Measurements from ENCODE around the gene INKA1. TPM values are rescaled to one million over a fixed set of nuclear protein-coding genes. Genes with fewer than 3 reads are reported as not detected.

The INKA1 gene
- polyA plus RNA-seq, 1 experiment, result 1.9 TPM

DNA sequence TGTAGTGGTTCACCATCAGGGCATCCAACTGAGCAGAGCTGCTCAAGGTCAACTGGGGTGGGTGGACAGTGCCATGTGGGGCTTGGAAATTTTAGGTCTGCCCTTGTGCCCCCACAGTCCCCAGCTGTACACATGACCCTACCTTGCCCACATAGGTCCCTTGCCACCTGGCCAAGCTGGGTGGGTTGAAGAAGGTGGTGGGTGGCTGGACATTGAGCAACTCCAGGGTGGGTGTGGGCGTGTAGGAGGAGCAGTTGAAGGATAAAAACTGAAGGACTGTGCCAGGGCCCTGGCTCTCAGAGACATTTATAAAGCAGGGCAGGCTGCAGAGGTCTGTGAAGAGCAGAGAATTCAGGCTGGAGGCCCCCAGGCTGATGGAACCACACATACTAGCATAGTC, 4.0 kb upstream of the INKA1 start:
- CTCF ChIA-PET, result interaction anchor here (10.5 kb wide), 1 partner anchor 39 kb away, joined by 182 read pairs; no protein-coding TSS in a partner anchor
- TF ChIP-seq, protein P1, sequence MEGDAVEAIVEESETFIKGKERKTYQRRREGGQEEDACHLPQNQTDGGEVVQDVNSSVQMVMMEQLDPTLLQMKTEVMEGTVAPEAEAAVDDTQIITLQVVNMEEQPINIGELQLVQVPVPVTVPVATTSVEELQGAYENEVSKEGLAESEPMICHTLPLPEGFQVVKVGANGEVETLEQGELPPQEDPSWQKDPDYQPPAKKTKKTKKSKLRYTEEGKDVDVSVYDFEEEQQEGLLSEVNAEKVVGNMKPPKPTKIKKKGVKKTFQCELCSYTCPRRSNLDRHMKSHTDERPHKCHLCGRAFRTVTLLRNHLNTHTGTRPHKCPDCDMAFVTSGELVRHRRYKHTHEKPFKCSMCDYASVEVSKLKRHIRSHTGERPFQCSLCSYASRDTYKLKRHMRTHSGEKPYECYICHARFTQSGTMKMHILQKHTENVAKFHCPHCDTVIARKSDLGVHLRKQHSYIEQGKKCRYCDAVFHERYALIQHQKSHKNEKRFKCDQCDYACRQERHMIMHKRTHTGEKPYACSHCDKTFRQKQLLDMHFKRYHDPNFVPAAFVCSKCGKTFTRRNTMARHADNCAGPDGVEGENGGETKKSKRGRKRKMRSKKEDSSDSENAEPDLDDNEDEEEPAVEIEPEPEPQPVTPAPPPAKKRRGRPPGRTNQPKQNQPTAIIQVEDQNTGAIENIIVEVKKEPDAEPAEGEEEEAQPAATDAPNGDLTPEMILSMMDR (IDR thresholded peaks at IDR 0.05; ENCODE audit: low read depth, low read length), result no peak
- no peak for DNase-seq (ENCODE audit: low read depth, low spot score)

DNA sequence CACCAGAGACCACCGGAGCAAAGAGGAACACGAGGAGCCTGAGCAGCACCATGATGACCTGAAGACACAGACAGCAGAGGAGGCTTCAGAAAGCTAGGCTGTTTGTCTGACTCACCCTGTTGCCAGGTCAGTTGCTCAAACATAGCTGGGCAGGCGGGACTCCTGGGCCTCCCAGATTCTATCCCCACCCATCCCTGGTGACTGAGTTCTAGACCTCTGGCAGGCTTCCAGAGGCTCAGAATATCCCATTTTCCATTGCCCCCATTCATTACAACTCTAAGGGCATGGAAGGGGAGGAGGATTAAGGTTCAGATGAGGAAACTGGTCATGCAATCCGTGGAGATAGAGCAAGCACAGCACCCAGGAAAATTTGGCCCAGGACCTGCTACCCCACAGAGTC, 3.3 kb upstream of the INKA1 start, which contains the start of gene CDHR4:
CDHR4 (minus strand) TSS at position 113 of the 400 bp plus-strand sequence; CDS start at position 52, 61 bp downstream.
- TF ChIP-seq, protein P1 (IDR thresholded peaks at IDR 0.05; ENCODE audit: low read depth, low read length), result no peak
- Histone ChIP-seq H3K27ac (ENCODE audit: low read depth, low read length) (no peak within 1 kb of the TSS), H3K27me3 (ENCODE audit: control insufficient read depth, insufficient read depth, low read length) (no peaks in the 10 kb centered on the region), H3K4me3 (ENCODE audit: low read depth, low read length) (no peak within 1 kb of the TSS), H3K9me3 (ENCODE audit: control insufficient read depth, insufficient read depth, low read length) (no peaks in the 10 kb centered on the region; the same call in 1 of the 2 replicates)
- ChIA-PET POLR2A (interaction anchor here (0.7 to 1.0 kb wide), 2 partner anchors 14 to 306 kb away, joined by 3 to 4 read pairs; partner anchors contain the start of gene IP6K1), CTCF (interaction anchor here (10.5 kb wide), 1 partner anchor 38 kb away, joined by 182 read pairs; no protein-coding TSS in a partner anchor)
- DNase-seq (ENCODE audit: low read depth, low spot score), result no peak

More for the DNA sequence above, 4.0 kb upstream of the INKA1 start:
- H3K9me3 ChIP-seq (ENCODE audit: control insufficient read depth, insufficient read depth, low read length), result no peaks in the 10 kb centered on the region; the same call in 1 of the 2 replicates
- H3K27me3 ChIP-seq (ENCODE audit: control insufficient read depth, insufficient read depth, low read length), result no peaks in the 10 kb centered on the region
- POLR2A ChIA-PET, result interaction anchor here (1.0 kb wide), 1 partner anchor 13 kb away, joined by 3 read pairs; the partner anchor contains the start of gene IP6K1
- no peak overlapping the region for H3K27ac ChIP-seq (ENCODE audit: low read depth, low read length)
- no peak overlapping the region for H3K4me3 ChIP-seq (ENCODE audit: low read depth, low read length)

DNA sequence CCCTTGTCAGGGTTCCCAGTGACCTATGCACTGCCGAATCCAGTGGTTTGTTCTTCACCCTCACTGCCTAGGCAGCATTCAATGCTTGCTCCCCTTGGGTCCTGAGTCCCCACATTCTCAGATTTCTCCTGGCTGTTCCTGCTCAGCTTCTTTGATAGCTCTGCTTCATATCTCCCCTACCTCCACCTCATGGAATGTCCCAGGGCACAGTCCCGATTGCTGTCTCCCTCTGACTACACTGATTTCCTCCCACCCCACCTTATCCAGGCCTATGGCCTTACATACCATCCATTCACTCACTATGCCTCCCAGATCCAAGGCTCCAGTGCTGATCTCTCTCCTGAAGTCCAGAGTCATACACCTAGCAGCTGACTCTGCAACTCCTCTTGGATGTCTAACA, 1.9 kb upstream of the INKA1 start:
- no peaks in the 10 kb centered on the region; the same call in 1 of the 2 replicates for H3K9me3 ChIP-seq (ENCODE audit: control insufficient read depth, insufficient read depth, low read length)
- ChIA-PET POLR2A (interaction anchor here (1.0 kb wide), 1 partner anchor 15 kb away, joined by 4 read pairs; the partner anchor contains the start of gene IP6K1), CTCF (interaction anchor here (1.2 to 10.5 kb wide), 7 partner anchors 19 to 105 kb away, joined by 3 to 182 read pairs (median 4); no protein-coding TSS in a partner anchor)
- no peaks in the 10 kb centered on the region for H3K27me3 ChIP-seq (ENCODE audit: control insufficient read depth, insufficient read depth, low read length)
- no peak for DNase-seq (ENCODE audit: low read depth, low spot score)
- TF ChIP-seq, protein P1 (IDR thresholded peaks at IDR 0.05; ENCODE audit: low read depth, low read length), result no peak
- no peak overlapping the region for H3K4me3 ChIP-seq (ENCODE audit: low read depth, low read length)
- H3K27ac ChIP-seq (ENCODE audit: low read depth, low read length), result no peak overlapping the region

DNA sequence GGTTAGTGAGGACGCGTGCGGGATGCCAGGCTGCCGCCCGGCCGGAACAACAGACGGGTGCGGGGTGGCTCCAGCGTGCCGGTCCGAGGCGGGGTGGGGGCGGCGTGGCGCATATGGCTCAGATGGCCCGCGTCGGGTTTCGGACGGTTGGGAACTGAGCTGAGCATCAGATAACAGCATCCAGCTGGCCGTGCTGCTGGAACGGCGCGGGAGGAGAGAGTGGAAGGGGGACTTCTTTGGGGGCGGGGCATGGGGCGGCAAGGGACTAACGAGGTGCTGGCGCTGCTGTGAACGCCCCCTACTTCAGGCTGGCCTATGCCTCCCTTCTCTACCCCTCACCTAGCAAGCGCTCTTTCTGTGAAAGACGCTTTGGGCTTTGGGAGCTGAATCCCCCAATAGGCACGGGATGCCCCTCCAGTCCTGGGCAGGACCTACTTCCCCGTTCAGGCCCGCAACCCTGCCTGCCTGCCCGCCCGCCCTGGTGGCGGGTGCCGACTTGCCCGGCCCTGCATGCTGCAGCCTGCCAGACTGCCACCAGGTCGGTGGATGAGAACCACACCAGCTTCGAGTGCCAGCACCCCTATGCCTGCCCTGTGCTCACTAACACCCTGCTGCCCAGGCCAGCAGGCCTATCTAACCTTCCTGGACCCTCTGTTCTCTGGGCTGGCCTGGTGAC, 542 bp downstream of the INKA1 start:
- Histone ChIP-seq H3K9me3 (ENCODE audit: control insufficient read depth, insufficient read depth, low read length) (no peaks in the 10 kb centered on the region; the same call in 1 of the 2 replicates), H3K4me3 (ENCODE audit: low read depth, low read length) (peak overlapping the region; percentile 90), H3K27me3 (ENCODE audit: control insufficient read depth, insufficient read depth, low read length) (no peaks in the 10 kb centered on the region), H3K27ac (ENCODE audit: low read depth, low read length) (peak overlapping the region; percentile 77)
- POLR2A ChIA-PET, result interaction anchor here (0.5 to 2.4 kb wide), 7 partner anchors 10 to 1087 kb away, joined by 3 to 16 read pairs (median 6); partner anchors contain the start of genes IP6K1, IP6K2, RBM5 and UBA7
- DNase-seq (ENCODE audit: low read depth, low spot score), result no peak
- TF ChIP-seq, protein P1 (IDR thresholded peaks at IDR 0.05; ENCODE audit: low read depth, low read length), result no peak; the same call in 1 of the 2 replicates
- CTCF ChIA-PET, result interaction anchor here (0.6 to 10.5 kb wide), 20 partner anchors 10 to 553 kb away, joined by 3 to 182 read pairs (median 4); partner anchors contain the start of genes GMPPB, IP6K1 and UBA7
